Fibroblast of skin of left biceps (primary cell): ENCODE measurements around the gene PDE1C.
"Not testable (repeated sequence)": the region's sequence is repeated elsewhere in the genome, so short reads cannot be mapped to it uniquely, and the experiment has no call there.

Experiments
- DNase-seq, 2 experiments: peaks; one replicate each; pipeline ENCODE4 v3.0.0-alpha.2; 2013; ENCODE audit warnings: low read depth in 2 of 2

Gene PDE1C

DNA sequence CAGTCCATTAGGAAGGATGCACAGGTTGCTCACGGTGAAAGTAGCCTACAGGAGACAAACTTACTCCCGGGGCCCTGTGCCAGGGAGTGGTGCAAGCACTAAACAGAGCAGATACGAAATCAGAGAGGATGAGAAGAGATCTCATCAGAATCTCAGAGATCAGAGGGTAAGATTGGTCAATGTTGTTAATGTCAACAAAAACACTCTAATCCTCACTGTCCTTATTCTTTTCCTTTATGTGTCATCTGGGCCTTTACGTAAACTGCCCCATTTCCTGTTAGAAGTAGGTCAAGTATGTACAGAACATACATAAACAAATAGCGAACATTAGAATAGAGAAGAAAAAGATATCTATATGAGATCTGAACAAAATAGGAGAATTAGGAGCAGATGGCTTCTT lies 220.1 kb downstream of the PDE1C start:
- no peak for DNase-seq

DNA sequence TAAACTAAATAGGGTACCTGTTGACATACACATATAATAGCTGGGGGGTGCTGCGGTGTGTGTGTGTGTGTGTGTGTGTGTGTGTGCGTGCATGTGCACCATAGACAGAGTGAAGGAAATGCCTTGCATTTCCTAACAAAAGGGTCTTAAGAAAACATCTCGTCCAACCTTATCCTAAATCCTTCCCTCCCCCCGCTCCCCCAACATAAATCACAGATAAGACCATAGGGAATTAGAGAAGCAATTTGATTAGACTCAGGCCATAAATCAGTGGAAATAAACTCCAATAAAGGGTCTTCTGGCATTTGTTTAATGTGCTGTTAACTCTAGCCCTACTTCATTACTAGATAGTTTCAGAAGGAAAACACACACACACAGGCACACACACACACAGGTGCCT lies 234.7 kb downstream of the PDE1C start:
- no peak for DNase-seq

DNA sequence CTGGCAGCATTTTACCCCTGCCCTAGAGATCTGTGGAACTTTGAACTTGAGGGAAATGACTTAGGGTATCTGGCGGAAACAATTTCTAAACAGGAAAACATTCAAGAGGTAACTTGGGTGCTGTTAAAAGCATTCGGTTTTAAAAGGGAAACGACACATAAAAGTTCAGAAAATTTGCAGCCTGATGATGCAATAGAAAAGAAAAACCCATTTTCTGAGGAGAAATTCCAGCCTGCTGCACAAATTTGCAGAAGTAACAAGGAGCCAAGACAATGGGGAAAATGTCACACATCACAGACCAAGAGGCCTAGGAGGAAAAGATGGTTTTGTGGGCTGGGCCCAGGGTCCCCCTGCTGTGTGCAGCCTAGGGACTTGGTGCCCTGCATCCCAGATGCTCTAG lies 236.6 kb downstream of the PDE1C start:
- DNase-seq = not testable (repeated sequence)

DNA sequence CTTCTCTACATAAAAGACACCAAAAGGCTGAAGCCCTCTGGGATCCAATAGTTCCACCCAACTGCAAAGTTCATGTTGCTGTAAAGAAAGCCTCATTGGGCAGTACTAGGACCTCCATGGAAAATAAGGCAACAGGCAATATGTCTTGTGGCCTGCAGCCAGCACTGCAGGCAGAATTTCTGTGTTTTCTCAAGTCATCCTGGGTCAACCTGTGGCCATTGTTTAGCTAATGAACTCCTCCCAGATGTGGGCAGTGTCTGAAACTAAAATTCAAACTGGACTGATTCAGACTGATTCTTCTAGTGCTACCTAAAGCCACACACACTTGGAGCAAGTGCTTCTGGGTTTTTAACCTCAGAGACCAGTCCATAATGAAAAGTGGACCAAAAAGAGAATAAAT lies 241.7 kb downstream of the PDE1C start:
- DNase-seq = no peak

DNA sequence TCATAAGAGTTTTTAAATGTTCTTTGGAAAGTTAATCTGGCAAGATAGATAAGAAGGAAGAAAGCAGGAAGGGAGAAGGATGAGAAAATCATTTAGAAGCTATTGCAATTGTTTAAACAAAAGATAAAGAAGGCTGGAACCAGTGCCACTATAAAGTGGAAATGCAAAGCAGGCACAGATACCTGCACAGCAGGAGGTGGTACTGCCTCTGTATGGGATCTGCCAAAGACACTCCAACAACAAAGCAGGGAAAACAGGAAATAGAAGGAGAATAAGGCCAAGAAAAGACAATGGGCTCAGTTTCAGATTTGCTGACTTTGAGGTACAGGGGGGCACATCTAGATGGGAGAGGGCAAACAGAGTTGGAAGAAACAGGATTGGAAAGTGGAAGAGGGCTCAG lies 244.6 kb downstream of the PDE1C start:
- no peak for DNase-seq

DNA sequence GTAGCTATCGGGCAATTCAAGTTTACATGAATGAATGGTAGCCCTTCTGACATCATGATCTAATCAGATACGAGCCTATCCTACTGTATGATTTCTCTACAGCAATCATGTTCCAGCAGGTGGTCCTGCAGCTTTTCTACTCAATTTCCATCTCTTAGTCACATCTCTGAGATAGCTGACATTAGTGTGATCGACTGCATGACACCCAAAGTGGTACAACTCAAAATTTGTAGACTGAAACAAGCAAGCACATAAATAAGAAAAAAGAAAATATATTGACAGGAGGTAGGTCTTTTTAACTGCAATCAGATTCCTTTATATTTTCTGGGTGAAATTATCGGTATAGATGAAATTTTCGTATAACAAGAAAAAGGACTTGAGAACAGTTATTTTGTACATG lies 251.2 kb downstream of the PDE1C start:
- DNase-seq = no peak

DNA sequence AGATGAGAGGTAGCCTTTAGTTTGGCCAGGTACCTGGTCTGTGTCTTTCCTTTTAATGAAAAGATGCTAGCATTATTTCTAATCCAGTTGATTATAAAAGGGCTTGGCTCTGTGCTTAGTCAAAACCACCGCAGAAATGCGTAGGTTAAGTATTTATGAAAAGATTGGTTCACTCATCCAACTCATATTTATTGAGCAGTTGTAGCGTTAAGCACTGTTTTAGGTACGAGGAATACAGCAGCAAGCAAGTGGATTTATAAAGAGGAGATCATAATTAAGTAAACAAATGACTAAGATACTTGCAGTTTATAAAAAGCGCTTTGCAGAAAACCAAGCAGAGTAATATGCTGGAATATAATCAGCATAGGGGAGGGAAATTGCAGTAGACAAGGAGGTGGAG lies 253.4 kb downstream of the PDE1C start:
- DNase-seq = no peak

DNA sequence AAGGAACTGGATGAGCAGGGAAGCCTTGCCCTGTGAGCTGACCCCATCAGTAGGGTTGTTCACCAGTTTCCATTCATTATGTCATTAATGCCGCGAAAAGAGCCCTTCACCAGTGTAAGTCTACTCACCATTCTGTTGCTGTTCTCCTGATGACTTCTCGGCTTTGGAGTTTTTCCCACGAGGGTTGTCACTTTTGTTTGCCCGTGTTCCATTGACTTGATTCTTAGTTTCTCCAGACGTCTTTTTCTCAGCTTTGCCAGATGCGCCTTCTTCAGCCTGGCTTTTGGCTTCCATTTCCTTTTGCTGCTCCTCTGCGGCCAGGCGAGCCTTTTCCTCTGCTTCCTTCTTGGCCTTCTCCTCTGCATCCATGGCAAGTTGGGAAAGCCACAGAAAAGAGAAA lies 254.4 kb downstream of the PDE1C start:
- DNase-seq = no peak

DNA sequence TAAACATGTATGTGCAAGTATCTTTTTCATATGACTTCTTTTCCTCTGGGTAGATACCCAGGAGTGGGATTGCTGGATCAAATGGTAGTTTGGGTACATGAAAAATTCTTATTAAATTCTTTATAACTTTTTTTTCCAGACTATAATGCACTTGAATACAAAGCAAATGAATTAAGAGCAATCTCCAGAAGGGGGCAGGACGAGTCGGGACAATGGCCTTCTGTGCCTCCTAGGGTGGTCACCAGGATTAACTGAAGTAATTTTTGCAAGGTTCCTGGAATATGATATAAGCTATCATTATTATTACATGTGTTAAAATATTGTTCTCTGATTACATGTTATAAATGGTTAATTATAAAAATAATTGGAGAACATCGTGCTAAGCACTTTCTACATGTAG lies 256.0 kb downstream of the PDE1C start:
- no peak for DNase-seq

DNA sequence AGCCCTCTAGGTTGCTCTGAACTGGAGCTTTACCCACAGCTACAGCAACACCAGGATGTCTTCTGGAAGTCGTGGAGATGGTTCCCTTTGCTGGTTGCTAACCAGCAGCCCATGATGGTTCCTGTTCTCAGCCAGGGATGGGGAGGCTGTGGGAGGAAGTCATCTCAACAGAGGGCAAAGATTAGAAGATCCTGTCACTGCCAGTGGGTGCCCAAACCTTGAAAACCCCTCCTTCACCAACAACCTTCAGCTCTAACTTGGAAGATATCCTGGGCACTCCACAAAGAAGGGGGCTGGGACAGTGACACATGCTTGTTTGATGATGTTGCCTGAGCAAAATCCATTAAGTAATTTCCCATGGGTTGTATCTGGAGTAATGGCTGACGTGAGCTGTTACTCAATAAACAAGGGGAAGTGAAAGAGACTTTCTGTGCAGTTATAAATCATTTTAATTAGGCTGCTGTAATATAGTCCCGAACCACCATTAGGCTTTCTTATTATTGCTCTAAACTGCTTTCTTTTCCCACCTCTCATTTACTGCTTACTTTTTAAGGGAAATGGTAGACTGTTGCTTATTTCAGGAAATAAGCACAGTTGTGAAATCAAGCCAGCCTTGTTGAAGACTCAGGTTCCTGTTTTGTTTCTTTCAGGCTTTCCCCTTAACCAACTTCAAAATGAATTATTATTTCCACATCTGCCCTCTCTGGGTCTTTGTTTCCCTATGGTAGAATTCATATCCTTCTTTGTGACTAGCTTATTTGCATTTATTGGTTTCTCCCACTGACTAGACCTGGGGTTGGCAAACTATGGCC lies 258.4 kb downstream of the PDE1C start:
- peak; percentile 35 to 36 for DNase-seq

DNA sequence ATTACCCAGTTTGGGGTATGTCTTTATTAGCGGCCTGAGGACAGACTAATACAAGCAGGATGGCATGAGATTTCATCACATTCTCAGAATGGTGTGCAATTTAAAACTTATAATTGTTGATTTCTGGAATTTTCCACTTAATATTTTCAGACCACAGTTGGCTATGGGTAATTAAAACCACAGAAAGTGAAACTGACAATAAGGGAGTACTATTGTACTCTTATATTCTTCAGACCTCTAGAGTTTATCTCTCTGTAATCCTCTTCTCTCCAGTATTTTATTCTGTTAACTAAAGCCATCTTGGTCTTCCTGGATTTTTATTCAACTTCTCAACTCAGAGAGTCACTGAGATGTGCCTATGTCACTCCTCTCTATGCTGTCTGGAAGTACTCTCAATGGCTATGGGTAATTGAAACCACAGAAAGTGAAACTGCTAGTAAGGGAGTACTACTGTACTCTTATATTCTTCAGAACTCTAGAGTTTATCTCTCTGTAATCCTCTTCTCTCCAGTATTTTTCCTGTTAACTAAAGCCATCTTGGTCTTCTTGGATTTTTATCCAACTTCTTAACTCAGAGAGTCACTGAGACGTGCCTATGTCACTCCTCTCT lies 264.9 kb downstream of the PDE1C start:
- DNase-seq = no peak

DNA sequence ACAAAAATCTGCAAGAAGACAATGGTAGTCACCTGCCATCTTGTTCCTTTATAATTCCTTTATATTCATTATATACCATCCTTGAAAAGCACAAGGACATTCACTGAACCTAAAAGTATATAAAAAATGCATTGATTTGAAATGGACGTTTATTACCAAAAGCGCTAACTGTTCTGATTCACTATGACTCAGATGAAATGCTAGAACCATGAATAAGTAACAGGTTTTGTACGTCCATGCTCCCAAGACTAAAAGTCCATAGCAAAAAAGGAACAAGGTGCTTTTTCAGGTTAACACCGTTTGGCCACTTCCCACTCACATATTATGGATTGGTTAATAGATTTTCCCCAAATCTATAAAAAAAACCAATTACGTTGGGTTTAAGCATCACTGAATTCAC lies 273.8 kb downstream of the PDE1C start:
- no peak for DNase-seq

DNA sequence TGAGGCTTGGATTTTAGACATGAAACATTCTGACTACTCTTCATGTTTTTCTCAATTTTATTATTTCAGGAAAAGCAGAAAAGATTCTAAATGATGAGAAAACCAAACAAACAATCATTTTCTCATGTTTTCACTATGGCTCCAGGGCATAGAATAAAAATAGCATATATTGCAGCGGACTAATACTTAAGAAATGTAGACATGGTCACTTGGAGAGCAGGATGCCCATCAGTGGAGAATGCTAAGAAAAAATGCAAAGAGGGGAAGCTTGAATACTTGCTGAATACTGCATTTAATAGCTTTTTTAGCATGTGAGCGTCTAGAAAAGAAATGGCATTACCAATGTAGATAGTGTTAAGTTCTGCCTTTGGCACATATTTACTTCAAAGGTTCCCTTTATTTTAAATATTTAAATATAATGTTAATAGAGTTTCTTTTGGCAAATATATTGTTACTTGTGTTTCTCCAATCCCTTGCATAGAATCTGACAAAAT lies 275.3 kb downstream of the PDE1C start:
- DNase-seq = no peak

DNA sequence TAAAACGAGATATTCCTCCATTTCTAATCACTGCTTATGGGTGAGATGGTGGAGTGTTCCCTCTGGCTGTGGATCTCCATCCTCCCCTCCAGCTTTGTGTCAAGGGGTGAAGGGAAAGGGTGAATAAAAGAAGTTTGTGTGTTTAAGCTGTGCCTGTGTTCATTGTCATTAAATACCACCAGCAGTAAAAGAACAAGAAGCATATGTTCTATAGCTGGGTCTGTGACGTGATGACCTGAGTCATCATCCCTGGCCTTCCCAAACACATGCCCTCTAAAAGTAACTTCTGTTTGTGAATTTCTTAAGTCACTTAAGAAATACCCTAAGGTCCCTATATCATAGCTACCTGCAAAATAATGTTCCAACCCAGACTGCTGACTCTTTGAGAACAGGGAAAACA lies 278.3 kb downstream of the PDE1C start:
- no peak for DNase-seq

DNA sequence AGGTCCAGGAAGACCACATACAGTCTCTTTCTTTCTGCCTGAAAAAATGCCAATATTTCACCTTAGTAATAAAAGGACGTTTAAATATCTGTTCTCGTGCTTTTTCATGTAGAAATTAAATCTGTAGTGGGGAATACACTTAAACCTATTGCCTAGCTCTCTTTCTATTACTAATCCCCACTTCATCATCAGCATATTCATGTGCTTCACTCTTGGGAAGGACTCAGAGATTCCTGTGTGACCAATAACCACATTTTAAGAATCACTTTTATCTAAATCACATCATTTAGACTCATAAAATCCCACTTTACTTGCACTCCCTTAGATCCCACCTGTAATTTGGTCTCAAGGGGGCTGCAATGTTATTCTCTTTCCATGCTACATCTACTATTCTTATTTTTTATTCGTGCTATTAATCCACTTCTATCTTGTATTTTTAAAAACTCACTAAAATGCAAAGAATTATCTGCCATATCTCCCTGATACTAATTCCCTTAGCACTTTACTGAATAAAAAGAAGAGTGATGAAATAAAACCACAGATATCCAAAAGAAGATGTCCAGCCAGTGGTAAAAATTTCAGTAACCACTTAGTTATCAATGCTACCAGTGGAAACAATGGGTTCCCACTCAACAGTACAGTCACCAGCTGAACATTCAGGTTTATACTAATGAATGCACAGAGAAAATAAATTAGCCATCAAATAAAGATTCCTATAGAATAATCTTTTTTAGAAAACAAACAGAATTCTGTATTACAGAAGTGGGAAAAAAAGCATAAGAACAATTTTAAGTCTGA lies 281.1 kb downstream of the PDE1C start:
- no peak for DNase-seq

DNA sequence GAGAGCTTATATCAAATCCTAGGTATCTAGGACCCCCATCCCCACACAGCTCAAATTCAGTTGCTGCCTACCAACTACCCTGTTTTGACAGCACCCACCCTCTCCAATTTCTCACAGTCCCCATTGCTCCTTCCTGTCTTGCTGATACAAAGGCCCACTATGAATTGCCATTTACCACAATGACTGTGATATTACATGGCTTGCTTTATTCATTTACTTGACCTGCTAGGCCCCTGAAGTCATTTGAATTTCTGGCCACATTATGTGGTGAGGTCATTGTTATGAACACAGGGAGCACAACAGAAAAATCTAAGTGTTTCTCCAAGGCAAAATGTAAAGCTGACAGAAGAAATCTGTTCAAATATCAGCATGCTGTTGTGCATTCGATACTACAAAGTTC lies 281.8 kb downstream of the PDE1C start:
- no peak for DNase-seq

DNA sequence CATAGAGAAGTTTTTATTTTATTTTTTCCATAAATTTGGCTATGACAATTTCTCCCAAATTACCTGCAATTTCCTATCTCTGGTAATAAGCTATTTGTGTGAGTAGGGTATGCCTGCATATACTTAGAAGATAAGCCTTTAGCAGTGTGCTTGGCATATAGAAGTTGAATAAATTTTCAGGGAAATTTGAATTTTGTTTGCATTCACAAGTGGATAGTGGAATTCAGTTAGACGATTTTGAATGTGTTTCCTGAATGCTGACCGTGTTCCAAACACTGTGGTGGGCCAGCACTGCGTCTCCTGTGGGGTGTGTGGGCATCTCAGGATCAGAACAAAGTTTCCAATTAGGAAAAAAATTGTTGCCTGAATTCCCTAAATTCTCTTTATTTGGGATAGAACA lies 283.9 kb downstream of the PDE1C start:
- DNase-seq = no peak

DNA sequence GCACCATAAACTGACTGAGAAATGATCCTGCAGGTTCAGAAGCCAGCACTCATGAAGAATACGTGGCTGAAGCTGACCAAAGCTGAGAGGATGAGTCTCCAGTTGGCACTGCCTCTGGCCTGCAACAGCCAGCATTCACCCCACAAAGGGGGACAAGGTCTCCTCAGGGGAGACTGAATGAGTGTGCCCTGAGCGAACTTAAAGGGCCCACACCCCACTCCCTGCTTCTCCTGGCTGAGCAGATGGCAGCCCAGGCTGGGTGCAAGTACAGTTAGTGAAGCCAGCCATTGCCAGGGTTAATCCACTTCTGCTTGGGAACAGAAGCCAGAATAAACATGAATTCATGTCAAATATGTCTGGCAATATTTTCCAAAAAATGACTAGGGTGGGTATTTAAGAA lies 285.1 kb downstream of the PDE1C start:
- no peak for DNase-seq

DNA sequence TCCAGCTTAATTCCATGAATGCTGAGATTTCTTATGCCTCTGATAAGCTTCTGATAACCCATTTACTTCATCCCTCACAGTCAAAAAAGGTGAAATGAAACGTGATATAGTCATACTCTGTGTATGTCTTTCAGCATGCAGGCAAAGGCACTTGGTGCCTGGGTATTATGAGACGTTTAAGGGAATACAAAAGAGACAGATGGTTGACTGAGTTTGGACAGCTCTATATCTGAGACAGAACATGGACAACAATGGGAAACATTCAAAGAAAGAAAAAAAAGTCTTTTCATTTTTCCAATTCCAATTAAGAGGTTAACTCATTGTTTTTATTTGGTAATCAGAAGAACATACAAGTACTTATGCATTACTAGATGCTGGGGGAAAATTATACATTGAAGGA lies 287.0 kb downstream of the PDE1C start:
- DNase-seq = no peak

DNA sequence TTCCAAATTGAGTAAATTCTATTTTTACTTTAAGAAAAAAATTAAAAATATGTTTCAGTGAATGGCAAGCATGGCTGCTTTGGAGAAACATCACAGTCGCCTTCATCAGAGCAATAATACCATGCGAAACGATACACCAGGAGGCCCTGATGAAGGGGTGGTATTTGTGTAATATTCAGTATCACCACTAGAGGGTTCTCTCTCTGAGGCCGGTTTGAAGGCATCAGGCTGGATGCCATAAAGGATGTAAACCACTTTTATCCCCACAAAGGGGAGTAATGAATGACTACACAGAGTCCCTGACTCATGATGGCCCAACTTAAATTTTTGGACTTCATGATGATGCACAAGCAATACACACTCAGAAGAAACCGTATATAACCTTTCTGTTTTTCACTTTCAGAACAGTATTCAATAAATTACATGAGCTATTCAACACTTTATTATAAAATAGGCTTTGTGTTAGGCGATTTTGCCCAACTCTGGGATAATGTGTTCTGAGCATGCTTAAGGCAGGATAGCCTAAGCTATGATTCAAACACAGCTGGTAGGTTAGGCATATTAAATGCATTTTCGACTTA lies 287.7 kb downstream of the PDE1C start:
- DNase-seq = peak; percentile 49

DNA sequence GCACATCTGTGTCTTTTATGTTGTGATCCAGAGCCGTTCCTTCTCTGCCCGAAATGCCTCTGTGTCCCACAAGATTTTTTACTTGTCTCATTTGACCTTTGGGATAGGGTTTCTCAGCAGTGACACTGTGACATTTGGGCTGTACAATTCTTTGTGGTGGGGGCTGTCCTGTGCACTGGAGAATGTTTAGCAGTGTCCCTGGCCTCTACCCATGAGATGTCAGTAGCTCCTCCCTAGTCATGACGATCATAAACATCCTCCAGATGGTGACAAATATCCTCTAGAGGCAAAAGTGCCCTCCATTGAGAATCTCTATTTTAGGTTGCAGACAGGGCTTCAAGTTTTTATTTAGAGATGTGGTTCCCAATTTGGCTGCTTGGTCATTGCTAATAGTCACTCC lies 291.9 kb downstream of the PDE1C start:
- DNase-seq = no peak

DNA sequence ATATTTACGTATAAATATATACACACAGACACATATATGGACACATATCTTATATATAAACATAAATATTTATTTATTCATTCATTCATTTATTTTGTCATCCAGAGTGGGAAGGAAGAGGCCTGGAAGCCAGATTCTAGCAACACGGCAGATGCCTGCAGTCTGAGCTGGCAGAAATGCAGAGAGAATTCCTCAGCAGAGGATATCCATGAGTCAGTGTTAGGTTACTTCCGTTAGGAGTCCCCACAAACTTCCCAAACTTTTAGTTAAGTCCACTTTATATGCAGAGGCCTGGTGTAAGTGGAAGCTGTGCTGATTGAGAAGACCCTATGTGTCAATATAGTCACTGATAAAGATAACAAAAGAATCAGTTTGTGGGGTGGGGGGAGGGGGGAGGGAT lies 293.6 kb downstream of the PDE1C start:
- DNase-seq = peak; percentile 56 to 58
